Naive thymus-derived CD8-positive, alpha-beta T cell (primary cell): ENCODE results near the gene RALY. TPM values are rescaled to one million over a fixed set of nuclear protein-coding genes. Genes with fewer than 3 reads are reported as not detected.

Experiments used
- microRNA-seq: library from miRNA; unstranded; fragments of <30 nt; microRNA quantifications from one replicate; pipeline ENCODE4 v1.2.0, GENCODE V29; 2022; ENCODE audit warnings: borderline microRNAs expressed
- polyA plus RNA-seq, 3 donors: library from polyadenylated mRNA; unstranded; fragments of 300-500 nt; fragmentation: Illumina TruSeq; gene quantifications; one replicate each; pipeline ENCODE4 v1.2.3, GENCODE V29; 2021
- total RNA-seq, 8 experiments: library from RNA in 2 of 8; stranded (reverse) in 2 of 8; gene quantifications; one replicate each; pipeline ENCODE4 v1.2.3 and lab custom pipeline; 2021 to 2026

RALY gene
- total and polyA plus RNA-seq, 5 experiments from 2014 or later = 105 to 211 (median 175) TPM

Small RNA genes lying within 50 kb of the gene (microRNA-seq; reads per million reads assigned to microRNA genes)
- gene MIR4755 = not detected

Other genes starting within 250 kb of the RALY start
- gene CHMP4B, start 182.6 kb upstream of the RALY start, total RNA-seq = 10 to 100 TPM; 57.5 to 59.5 TPM
- gene CHMP4B, start 182.6 kb upstream of the RALY start, polyA plus RNA-seq = 1 to 10 TPM; 4.0 to 5.0 (median 4.8) TPM
- gene EIF2S2, start 118.3 kb downstream of the RALY start, total RNA-seq = 10 to 100 TPM; 61.9 to 66.5 TPM
- gene EIF2S2, start 118.3 kb downstream of the RALY start, polyA plus RNA-seq = 10 to 100 TPM; 17.5 to 21.6 (median 20.2) TPM
- not detected for gene ASIP, start 247.5 kb downstream of the RALY start, total RNA-seq
- not detected for gene ASIP, start 247.5 kb downstream of the RALY start, polyA plus RNA-seq